Activated T-cell treated with anti-CD3 and anti-CD28 coated beads for 48 hours (primary cell): ENCODE data around the gene PIAS1.
"Not testable (repeated sequence)": the region's sequence is repeated elsewhere in the genome, so short reads cannot be mapped to it uniquely, and the experiment has no call there.

Experiments
- DNase-seq: peaks from one replicate; pipeline ENCODE4 v3.0.0-alpha.2; 2020; ENCODE audit warnings: low read depth

Gene PIAS1

DNA sequence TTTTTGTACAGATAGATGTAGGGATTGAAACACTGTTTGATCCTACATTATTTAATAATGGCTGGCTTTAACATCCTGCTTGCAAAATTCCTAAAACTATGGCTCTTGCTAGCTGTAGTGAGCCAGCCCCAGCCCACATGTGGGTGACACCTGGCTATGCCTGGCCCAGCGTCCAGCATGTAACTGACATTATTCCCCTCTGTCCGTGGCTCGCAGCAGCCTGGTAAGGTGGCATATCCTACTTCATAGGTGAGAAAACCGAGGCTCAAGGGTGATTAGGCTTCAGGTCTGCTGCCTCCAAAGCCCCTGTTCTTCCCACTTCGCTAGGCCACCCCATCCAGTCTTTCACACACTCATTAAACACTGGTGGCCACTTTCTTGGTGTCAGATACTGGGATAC is 149.4 kb downstream of the PIAS1 start:
- DNase-seq = no peak

DNA sequence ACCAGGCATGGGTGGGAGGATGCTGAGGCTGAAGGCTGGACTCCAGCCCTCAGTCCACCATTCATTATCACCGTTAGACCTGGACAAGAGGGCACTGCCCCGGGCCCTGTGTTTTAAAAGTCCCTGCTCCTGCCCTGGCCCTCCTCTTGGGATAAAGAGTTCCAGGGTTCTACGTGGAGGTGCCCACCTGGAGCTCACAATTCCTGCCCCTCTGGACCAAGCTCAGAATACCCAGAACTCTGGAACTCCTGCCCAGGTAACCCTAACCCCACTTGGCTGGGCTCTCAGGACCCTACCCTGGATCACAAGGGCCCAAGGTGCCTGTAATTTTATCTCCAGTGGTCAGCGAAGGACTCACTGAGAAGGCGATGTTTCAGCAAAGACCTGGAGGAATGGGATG is 149.8 kb downstream of the PIAS1 start:
- DNase-seq = no peak

DNA sequence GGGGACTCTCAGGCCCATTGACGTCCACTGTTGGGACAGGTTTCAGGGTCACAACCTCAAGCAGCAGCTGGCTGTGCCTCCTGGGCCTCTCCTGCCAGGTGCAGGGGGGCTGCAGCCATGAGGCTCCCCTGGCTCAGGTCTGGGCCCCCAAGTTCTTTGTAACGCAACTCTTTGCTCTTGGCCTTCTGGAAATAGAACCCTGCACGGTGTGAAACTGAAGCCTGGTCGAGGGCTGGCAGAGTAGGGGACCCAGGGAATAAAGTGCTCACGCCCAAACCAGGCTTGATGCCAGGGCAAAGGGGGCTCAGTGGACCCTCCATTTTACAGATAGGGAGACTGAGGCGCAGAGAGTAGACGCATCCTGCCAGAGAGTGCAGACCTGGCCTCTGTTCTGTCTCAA is 150.2 kb downstream of the PIAS1 start:
- DNase-seq = no peak

DNA sequence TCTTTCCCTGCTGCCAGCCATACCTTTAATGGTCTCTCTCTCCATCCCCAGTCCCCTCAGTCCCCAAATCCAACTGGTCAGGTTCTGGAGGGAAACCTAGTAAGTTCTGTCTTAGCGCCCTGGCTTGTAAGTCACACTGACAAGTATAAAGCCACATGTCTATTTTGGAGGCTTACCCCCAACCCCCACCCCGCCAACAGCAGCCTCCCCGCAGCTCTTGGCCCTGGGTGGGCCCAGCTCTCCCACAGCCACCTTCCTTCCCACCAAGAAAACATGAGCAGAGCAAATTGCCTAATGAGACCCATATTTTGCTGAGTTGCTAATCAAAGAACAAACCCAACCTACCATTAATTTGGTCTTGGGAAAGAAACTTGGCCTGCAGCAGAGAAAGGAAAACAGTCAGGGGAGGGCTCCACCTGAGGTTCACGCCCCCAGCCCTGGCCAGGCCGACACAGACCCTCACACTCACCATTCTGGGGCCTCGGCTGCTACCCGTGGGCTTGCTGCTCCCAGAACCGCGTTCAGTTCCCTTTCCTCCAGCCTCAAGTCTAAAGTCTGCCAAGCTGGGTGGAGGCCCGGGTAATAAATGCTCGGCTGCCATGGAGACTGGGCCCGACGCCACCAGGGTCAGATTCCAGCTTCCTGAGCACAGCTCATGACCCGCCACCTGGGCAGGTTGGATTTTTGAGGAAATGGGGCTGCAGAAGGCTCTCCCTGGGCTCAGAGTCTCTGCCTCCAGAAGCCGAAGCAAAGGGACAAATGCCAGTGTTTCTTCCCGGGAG is 150.9 kb downstream of the PIAS1 start, which contains the start of gene CALML4:
Gene CALML4, minus strand, starts transcription at position 557 of the 782 bp plus-strand sequence. Its CDS starts 85 bp downstream, at position 472.
- no peak for DNase-seq

DNA sequence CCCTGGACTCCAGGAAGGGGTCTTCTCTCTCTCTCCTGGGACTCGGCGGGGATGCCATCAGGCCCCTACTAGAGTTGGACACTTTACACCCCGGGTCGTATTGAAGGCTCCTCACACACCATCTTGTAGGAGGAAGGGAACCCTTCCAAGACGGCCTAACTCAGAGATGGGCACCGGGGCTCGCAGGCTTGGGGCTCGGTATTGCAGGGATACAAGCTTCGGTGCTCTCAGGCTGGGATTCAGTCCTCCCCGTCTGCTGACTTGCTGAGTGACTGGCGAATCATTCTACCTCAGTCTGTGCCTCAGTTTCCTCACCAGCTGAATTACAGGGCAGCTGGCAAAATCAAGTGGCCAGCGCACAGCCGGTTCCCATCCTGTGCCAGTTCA is 151.4 kb downstream of the PIAS1 start:
- DNase-seq = no peak

DNA sequence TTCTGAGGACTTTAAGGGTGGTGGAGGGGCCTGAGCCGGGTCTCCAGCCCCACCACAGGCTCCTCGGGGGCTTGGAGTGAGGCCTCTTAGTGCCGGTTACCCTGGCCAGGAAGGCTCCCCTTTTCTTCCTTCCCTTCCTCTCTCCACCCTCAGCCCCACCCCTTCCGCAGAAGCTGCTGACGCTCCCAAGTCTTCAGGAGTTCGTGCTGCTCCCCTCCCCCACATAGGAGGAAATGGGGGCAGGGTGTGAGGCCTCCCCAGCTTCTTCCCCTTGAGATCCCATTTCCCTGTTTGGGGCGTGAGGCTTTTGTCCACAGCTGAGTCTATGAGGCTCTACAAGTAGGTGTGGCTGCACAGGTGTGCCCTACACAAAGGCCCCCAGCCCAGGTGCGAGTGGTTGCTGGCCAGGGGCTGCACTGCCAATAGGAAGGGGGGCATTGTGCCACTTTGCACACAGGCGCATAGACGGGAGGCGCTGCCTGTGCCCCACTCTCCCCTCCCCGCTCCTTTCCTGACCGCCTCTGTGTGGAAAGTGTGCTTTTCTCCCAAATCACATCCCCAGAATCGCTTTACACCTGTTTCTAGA is 151.9 kb downstream of the PIAS1 start:
- DNase-seq = no peak

DNA sequence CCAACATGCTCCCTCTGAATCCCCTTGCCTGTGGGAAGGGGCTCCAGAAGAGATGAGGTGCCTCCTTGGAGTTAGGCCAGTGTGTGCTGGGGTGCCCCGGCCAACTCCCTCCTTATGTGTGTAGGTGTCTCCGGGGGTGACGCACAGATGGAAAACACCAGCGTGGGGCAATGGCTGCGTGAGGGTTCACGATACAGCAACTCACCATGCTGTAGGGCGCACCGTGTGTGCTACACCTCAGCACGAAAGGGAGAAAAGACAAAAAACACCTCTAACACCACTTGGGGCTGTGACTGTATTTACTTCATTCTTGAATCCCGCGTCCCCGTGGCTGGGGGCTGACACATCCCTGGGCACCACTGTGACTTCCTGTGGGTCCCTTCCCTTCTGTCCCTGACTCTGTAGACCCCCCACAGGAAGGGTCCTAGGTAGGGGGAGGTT is 152.6 kb downstream of the PIAS1 start:
- no peak for DNase-seq

DNA sequence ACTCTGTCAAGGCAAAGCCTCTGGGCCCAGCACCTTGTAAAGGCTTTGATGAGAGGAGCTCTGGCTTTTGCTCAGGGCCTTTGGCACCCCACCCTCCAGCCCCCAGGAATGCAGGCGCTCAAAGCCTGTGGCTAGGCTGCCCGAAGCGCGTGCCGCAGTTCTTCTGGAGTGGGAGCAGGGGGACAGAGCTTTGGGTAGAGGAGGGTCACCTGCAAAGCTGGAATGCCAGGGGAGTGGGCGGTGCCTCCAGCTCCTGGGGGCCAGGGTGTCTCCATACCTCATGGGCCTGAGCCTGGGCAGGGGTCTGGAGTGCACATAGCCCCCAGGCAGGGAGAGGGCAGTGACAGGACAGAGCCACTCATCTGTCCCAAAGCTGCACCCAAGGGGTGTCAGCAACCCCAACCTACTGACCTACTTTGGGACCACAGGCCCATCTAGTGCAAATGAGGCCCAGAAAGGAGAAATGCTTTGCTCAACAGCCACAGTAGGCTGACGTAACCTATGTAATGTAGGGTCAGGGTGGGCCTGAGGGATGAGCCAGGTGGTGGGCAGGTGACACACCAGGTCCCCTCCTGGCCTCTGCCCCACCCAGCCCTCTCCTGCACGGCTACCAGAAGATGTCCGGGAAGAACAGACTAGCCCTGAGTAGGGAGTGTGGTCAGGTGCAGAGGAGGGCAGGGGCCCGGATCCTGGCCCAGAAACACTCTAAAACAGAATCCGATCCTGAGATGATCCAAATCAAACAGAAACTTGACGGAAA is 153.2 kb downstream of the PIAS1 start:
- no peak for DNase-seq

DNA sequence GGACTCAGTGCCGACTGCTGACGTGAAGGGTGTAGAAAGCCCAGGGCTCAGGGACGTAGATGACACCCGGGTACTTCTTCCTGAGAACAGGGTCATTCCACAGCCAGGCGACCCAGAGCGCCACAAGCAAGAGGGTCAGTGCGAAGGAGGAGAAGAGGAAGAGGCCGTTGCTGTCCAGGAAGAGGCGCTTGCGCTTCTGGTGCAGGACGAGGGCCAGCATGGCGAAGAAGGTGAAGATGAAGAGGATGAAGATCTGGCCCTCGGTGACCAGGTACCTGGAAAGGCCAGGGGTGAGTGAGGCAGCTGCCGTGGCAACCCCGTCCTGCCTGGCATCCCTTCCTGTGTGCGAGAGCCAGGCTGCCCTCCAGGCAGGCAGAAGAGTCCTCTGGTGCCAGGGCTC is 154.0 kb downstream of the PIAS1 start:
- no peak for DNase-seq

DNA sequence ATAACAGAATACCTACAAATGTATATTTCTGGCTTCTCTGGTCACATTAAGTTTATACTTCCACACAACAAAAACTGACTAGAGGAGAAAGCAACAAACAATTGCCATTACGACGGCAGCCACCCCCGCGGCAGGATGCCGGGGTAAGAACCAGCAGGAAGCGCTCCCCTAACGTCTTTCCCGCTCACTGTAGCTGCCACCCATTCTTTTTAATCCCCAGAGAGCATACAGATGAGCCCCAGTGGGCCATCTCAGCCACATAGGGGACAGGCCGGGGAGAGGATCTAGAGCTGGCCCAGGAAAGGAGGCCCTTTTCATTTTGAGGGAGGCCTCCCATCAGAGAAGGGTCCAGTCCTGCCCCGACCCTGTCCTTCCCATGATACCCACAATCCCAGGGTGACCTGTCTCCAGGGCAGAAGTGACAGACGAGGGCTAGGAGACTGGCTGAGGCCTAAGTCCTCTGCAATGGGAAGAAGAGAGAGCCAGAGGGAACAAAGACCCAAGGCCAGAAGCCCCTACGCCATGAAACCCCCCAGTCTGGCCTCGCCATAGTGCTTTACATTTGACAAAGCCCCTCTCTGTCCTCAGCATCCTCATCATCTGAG is 154.6 kb downstream of the PIAS1 start:
- no peak for DNase-seq

DNA sequence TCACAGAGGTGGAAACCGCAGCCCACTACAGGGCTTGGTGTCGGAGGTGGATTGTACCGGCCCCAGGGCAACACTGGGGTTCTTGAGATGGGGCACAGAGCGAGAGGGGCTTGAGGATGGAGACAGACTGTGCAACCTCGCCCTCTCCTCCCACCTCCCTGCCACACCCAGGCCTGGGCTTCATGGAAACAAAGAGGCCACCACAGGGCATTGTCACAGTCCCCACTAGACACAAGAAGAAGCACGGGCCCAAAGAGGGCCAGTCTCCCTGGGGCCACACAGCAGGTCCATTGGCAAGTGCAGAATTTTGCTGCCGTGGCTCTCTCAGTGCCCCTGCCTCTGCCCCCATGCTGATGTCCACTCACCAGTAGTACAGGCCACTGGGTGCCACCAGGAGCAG is 155.2 kb downstream of the PIAS1 start:
- no peak for DNase-seq

DNA sequence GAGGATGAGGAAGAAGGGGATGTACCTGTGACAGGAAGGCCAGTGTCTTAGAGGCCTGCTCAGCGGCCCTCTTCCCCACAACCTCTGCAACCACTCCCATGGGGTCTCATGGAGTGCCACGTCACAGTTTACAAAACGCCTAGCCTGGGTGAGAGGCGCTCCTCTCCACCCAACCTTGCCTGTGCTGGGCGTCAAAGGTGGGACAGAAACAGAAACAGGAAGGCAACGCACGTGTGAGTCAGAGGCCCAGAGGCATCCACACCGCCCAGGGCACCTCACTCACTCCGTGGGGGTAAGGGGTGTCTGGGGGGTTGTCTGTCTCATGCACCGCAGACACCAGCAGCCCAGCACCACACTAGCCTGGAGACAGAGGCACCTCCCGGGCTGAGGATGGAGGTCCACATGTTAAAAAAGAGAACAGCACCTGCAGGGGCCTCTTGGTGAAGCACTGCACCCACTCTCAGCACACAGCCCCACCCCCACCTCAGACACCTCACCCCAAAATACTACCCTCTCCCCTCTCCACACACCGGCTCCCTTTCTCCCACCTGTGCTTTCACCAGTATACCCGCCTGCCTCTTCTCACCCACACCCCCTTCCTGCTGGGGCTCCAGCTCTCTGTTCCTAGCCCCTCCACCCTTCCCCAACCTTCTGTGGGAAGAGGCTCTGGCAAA is 155.8 kb downstream of the PIAS1 start:
- DNase-seq = peak; percentile 23

DNA sequence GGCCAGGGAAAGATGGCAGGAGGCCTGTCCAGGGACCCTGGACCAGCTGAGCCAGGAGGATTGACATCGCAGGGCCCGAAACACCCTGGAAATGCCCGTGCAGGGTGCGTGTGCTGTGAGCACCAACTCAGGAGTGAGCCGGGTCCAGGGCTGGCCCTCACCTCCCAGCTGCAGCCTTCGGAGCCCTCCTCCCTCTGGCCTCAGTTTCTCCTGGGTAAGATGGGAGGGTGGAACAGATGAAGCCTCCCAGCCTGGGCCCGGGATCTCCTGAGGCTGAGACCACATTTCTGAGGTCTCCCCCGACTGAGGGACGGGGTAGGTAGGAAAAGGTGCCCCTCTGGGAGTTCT is 156.3 kb downstream of the PIAS1 start:
- DNase-seq = no peak

DNA sequence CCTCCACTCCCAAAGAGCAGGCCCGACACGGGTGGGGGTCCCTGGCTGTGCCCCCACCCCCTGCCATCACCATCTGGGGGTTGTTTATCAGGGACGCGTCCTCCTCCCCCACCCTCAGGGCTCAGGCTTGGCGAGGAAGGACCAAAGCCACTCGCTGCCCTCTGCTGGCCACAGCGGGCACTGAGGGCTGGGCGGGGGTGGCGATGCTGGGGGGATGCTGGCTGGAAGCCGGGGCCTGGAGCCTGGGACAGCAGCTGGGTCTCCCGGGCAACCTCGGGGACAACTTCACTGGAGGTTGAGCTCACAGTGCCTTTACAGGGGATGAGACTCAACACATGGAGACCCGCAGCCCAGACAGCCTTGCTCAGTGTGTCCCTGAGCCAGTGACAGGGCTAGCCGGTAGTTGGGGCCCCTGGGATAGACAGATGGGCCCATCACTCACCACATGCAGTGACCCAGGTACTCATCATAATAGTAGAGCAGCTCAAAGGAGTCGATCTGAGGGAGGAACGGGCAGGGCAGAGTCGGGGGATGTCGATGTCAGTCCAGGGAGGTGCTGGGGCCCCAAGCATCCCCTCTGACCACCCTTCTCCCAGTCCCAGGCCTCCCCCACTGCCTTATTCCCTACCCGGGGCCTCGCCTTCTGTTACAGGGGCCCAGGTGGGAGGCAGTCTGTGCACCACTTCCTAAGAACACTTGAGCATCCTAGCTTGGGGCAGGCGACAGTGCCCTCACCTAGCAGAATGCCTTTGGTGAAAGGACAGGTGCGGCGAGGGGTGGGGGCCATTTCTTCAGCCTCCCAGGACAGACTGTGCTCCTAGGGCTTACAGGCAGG is 156.9 kb downstream of the PIAS1 start:
- DNase-seq = peak; percentile 51

DNA sequence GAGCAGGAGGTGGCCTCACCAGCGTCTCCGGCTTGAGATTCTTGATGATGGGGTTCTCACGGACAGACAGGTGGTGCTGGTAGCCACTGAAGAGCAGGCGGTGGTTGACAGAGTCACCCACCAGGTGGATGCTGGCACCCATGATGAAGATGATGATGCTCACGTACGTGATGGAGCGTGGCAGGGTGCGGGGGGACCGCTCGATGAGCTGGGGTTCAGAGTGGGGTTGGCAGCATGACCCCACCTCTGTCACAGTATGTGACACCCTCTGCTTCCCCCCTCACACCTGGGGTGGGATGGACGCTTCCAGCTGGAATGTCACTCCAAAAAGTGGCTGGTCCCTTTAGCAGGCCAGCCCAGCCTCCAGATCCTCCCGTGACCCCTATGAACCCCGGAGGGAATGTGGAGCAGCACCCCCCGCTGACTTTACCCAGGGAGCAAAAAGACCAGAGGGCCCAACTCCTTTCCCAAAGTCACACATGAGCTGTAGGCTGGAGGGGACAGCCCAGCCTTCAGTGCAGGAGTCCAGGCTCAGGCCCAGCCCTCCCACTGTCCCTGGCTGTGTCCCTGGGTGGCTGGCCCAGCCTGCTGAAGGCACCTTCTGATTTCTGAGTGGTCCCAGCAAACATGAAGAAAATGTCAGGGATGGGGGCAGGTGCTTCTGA is 157.7 kb downstream of the PIAS1 start:
- no peak for DNase-seq

DNA sequence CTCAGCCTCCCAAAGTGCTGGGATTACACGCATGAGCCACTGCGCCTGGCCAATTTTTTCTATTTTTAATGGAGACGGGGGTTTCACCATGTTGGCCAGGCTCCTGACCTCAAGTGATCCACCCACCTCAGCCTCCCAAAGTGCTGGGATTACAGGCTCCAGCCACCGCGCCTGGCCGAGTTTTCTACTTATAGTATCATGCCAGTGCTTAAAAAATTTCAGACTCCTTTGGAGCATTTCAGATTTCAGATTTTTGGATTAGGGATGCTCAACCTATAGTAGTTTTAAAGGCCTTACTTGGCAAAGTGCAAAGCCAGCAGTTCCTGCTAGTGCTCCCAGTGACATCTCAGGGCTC is 159.4 kb downstream of the PIAS1 start:
- not testable (repeated sequence) for DNase-seq

DNA sequence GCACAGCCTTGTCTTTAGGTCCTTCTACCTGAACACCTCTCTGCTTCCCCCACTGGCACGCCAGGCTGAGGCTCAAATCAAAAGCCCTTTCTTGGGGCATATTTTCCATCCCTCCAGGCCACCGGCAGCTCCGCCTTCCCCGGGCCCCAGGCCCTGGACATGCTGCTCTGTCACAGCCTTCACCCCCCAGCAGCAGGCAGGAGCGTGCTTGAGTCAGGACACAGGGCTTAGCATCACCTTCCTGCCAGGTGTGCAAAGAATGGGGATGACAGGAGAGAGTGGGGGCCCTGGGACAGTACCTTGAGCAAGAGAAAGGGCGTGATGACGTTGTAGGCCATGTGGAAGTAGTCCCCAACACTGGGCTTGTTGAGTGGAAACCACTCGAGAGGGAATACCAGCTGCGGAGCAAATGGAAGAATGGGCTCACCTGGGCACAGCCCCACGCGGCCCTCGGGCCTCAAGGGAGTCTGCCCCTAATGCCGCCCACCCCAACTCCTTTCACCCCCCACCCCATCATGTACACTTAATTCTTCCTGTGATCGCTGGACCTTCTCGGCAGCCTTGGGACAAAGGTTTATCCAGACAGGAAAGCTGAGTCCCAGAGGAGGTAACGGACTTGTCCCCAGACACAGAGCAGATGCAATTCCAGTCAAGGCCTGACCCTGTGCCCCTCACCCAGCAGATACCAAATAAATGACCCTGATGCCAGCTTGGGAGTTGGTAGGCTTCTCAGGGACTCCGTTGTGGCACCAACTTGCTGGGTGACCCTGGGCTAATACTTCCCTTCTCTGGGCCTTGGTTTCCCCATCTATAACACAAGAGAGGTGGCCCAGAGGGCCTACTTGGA is 160.1 kb downstream of the PIAS1 start:
- no peak for DNase-seq

DNA sequence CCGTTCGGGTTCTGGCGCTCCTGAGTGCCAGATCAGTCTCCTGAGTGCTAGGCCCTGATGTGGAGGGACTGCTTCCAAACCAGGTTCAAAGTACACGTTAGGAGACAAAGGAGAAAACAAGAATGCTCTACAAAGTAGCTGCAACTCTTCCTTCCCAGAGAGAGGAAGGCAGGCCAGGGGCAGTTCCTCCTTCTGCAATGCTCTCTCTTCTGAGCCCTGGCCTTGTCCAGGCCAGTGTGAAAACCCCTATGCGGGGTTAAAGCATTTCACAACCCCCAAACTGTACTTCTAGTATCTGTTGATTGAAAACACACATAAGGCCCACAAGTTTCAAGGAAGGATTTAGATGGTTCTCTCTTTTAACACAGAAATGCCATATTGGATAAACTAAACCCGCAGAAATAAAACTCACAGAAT is 160.7 kb downstream of the PIAS1 start:
- DNase-seq = no peak

DNA sequence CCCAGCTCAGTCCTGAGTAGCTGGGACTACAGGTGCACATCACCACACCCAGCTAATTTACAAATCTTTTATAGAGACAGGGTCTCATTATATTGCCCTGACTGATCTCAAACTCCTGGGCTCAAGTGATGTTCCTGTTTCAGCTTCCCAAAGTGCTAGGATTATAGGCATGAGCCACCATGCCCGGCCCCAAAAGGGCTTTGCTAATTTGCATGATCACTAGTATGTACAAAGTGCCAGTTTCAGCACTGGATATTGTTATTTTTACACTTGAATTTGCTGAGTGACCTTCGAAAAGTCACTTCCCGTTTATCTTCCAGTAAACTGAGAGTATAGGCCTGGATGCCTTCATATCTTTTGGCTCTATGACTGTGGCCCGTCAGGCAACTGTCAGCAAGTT is 163.2 kb downstream of the PIAS1 start:
- no peak for DNase-seq

DNA sequence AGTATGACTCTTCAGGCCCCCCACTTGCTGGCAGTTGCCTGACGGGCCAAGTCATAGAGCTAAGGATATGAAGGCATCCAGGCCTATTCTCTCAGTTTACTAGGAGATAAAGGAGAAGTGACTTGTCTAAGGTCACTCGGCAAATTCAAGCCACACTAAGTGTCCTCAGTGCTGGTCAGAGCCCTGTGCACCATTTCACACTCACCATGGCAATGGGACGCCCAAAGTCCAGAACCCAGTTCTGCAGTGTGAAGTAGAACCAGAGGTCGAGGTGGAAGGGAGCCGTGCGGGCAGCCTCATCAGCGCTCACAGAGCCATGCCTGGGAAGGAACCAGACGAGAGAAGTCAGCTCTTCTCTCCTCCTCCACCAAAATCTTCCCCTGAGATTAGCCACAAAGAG is 164.2 kb downstream of the PIAS1 start:
- no peak for DNase-seq
